Stomach (tissue), 9 donors: ENCODE measurements around the gene AKAP6. TPM values are rescaled to one million over a fixed set of nuclear protein-coding genes. Genes with fewer than 3 reads are reported as not detected.

Experiments used
- DNase-seq, 2 donors: peaks; one replicate each; pipeline versions ENCODE4 v3.0.0 to v3.0.0-alpha.2; 2013 to 2019
- H3K27ac ChIP-seq, 5 donors: fragments of 200-600 bp in 4 of 5; sonication (generic) in 4 of 5; one replicate each; pipeline ENCODE4 v1.5.1; 2013 to 2019; ENCODE audit warnings: mild to moderate bottlenecking in 1 of 5, moderate library complexity in 1 of 5
- H3K27me3 ChIP-seq, 3 donors: fragments of 200-600 bp; sonication (generic); one replicate each; pipeline ENCODE4 v1.5.1; 2017 to 2019; ENCODE audit warnings: mixed run types in 1 of 3
- H3K36me3 ChIP-seq, 4 donors: fragments of 200-600 bp; sonication (generic); 1 replicate in 3 of 4; 2 replicates in 1 of 4; pipeline ENCODE4 v1.5.1; 2016 to 2019
- H3K4me1 ChIP-seq, 4 donors: fragments of 200-600 bp; sonication (generic); one replicate each; pipeline ENCODE4 v1.5.1; 2016 to 2019
- H3K4me3 ChIP-seq, 4 donors: fragments of 200-600 bp; sonication (generic) in 3 of 4; one replicate each; pipeline ENCODE4 v1.5.1; 2016 to 2019; ENCODE audit warnings: mild to moderate bottlenecking in 1 of 4
- H3K9me3 ChIP-seq, 4 donors: fragments of 200-600 bp; sonication (generic); one replicate each; pipeline ENCODE4 v1.5.1; 2016 to 2019
- CTCF ChIP-seq, 7 experiments: fragments of 450-650 bp in 4 of 7; fragments of 200-600 bp in 3 of 7; sonication (generic) in 3 of 7; IDR thresholded peaks; one replicate each; pipeline ENCODE4 v1.5.1; 2016 to 2019; ENCODE audit warnings: antibody characterized with exemption in 7 of 7, control low read depth in 2 of 7, mild to moderate bottlenecking in 1 of 7
- EP300 ChIP-seq: sonication (generic); formaldehyde crosslinking; IDR thresholded peaks from one replicate; pipeline ENCODE4 v1.6.1; 2017; ENCODE audit warnings: antibody characterized with exemption
- POLR2A ChIP-seq, 4 donors: fragments of 450-650 bp; IDR thresholded peaks; one replicate each; pipeline ENCODE4 v1.6.1; 2016; ENCODE audit warnings: antibody characterized with exemption in 4 of 4, control low read depth in 2 of 4, mild to moderate bottlenecking in 1 of 4, moderate library complexity in 1 of 4
- POLR2AphosphoS5 ChIP-seq, 3 donors: sonication (generic); formaldehyde crosslinking; IDR thresholded peaks; one replicate each; pipeline ENCODE4 v1.6.1; 2016; ENCODE audit warnings: antibody characterized with exemption in 3 of 3
- WGBS, 5 donors: extraction: QIAGEN DNeasy Blood & Tissue Kit in 3 of 5; methylation state at CpG; one replicate each; pipeline versions ENCODE4 v1.1.5 to v1.1.7; 2013 to 2018; 5-methylcytosine and 5-hydroxymethylcytosine counted together
- intact Hi-C: fragments of 100-400 bp; cut with DNase I; formaldehyde crosslinking; loops from one replicate; pipeline ENCODE4 v1.15.1; 2023; ENCODE audit warnings: low total_unique reads
- polyA plus RNA-seq, 3 donors: library from polyadenylated mRNA; stranded (reverse); fragments of 200-250 nt; gene quantifications; one replicate each; pipeline ENCODE4 v1.2.3, GENCODE V29; 2013
- total RNA-seq, 5 donors: library from RNA; depleted of rRNA; stranded (reverse); fragments of >200 nt; gene quantifications; one replicate each; pipeline versions ENCODE4 v1.1.0 to v1.2.3, GENCODE V29; 2014 to 2016
- donor health status: healthy with polysubstance abuse.
- donor health status: Bipolar disorder and iron deficiency.
- donor health status: healthy.

AKAP6 gene
- total and polyA plus RNA-seq, 8 donors: 0.15 to 132 (median 3.3) TPM

- no peaks in the 10 kb centered on the region for H3K9me3 ChIP-seq
- H3K36me3 ChIP-seq: no peaks in the 10 kb centered on the region
- H3K4me3 ChIP-seq: no peak overlapping the region
- H3K4me1 ChIP-seq: peaks cover 0 to 7% (median 0%) of the 10 kb centered on the region in 4 donors
- 46 to 65% (median 57%) methylated on average over 2 of the region's 2 CpGs for WGBS, 5 donors
- TF ChIP-seq EP300: no peak
- no peak for DNase-seq
- intact Hi-C loops: no loop called here
- H3K27me3 ChIP-seq: no peaks in the 10 kb centered on the region
- no peak overlapping the region for H3K27ac ChIP-seq
Observed at GRCh38 chr14:32679927-32680612, 351.0 kb downstream of the AKAP6 start.

- no peaks in the 10 kb centered on the region for H3K27me3 ChIP-seq
- no peaks in the 10 kb centered on the region for H3K9me3 ChIP-seq
- TF ChIP-seq POLR2A (IDR thresholded peaks at IDR 0.05) (no peak), EP300 (no peak), CTCF (IDR thresholded peaks at IDR 0.05) (no peak), POLR2AphosphoS5 (IDR thresholded peaks at IDR 0.05) (no peak)
- H3K36me3 ChIP-seq: no peaks in the 10 kb centered on the region
- no peak overlapping the region for H3K4me3 ChIP-seq
- H3K27ac ChIP-seq: no peak overlapping the region
- intact Hi-C loops: no loop called here
- peaks cover 0 to 7% (median 0%) of the 10 kb centered on the region in 4 donors for H3K4me1 ChIP-seq
- no peak for DNase-seq
Observed at GRCh38 chr14:32681598-32681997, 352.5 kb downstream of the AKAP6 start.

GRCh38 chr14:32682214-32682613, 353.1 kb downstream of the AKAP6 start:
- Histone ChIP-seq H3K27ac (no peak overlapping the region), H3K9me3 (no peaks in the 10 kb centered on the region), H3K36me3 (no peaks in the 10 kb centered on the region), H3K4me3 (no peak overlapping the region), H3K4me1 (peaks cover 0 to 7% (median 0%) of the 10 kb centered on the region in 4 donors), H3K27me3 (no peaks in the 10 kb centered on the region)
- intact Hi-C loops: no loop called here
- peak in 1 of 2 donors; percentile 51 for DNase-seq
- WGBS, 5 donors: 61 to 79% (median 73%) methylated on average over 3 of the region's 3 CpGs
- TF ChIP-seq POLR2A (IDR thresholded peaks at IDR 0.05): no peak
- no peak for TF ChIP-seq EP300
- no peak for TF ChIP-seq POLR2AphosphoS5 (IDR thresholded peaks at IDR 0.05)
- no peak for TF ChIP-seq CTCF (IDR thresholded peaks at IDR 0.05)

- no peaks in the 10 kb centered on the region for H3K9me3 ChIP-seq
- H3K27ac ChIP-seq: no peak overlapping the region
- intact Hi-C loops: no loop called here
- 68 to 85% (median 74%) methylated on average over 1 of the region's 1 CpG for WGBS, 5 donors
- TF ChIP-seq CTCF (IDR thresholded peaks at IDR 0.05): no peak
- TF ChIP-seq POLR2A (IDR thresholded peaks at IDR 0.05): no peak
- no peak for TF ChIP-seq POLR2AphosphoS5 (IDR thresholded peaks at IDR 0.05)
- TF ChIP-seq EP300: no peak
- H3K4me1 ChIP-seq: peaks cover 0 to 7% (median 0%) of the 10 kb centered on the region in 4 donors
- H3K27me3 ChIP-seq: no peaks in the 10 kb centered on the region
- no peaks in the 10 kb centered on the region for H3K36me3 ChIP-seq
- H3K4me3 ChIP-seq: no peak overlapping the region
- DNase-seq: no peak
Observed at GRCh38 chr14:32683679-32684078, 354.6 kb downstream of the AKAP6 start.

GRCh38 chr14:32688941-32689340, 359.8 kb downstream of the AKAP6 start:
- H3K27me3 ChIP-seq: no peaks in the 10 kb centered on the region
- intact Hi-C loops: no loop called here
- 43 to 65% (median 55%) methylated on average over 2 of the region's 2 CpGs for WGBS, 5 donors
- no peak overlapping the region for H3K4me3 ChIP-seq
- no peak for DNase-seq
- no peak overlapping the region for H3K27ac ChIP-seq
- no peak for TF ChIP-seq POLR2AphosphoS5 (IDR thresholded peaks at IDR 0.05)
- no peak for TF ChIP-seq CTCF (IDR thresholded peaks at IDR 0.05)
- TF ChIP-seq POLR2A (IDR thresholded peaks at IDR 0.05): no peak
- no peak for TF ChIP-seq EP300
- H3K4me1 ChIP-seq: no peaks in the 10 kb centered on the region
- no peaks in the 10 kb centered on the region for H3K36me3 ChIP-seq
- no peaks in the 10 kb centered on the region for H3K9me3 ChIP-seq
